ENCODE results near the gene ITFG1. TPM values are rescaled to one million over a fixed set of nuclear protein-coding genes. Genes with fewer than 3 reads are reported as not detected.
A peak's percentile ranks its signal among the peaks of the same experiment; 100 is the strongest.

Gene ITFG1
- total and polyA plus RNA-seq, 2 of the 8 experiments (the other 6 are each of a cell fraction or from before 2014, with no cell fraction given): 13.8 to 22.2 TPM

- peak; percentile 92 for FAIRE-seq
- peaks cover 0 to 32% of the 10 kb centered on the region in 2 experiments; a peak in 2 of 4 replicates for H3K79me2 ChIP-seq (ENCODE audit: control insufficient read depth in 1 of 2, insufficient read depth in 2 of 2, low read length in 2 of 2)
- DNase-seq (ENCODE audit: low read depth in 1 of 2, low spot score in 2 of 2): peak; percentile 75 to 87
- TF ChIP-seq CREB1 (IDR thresholded peaks at IDR 0.05): peak; percentile 28; the same call in 1 of the 2 replicates
- TF ChIP-seq CTCF (IDR thresholded peaks at IDR 0.05; ENCODE audit: control extremely low read depth in 1 of 3, insufficient read depth in 1 of 3, low read depth in 1 of 3, low read length in 3 of 3): peak; percentile 96 to 99 (median 97)
- TF ChIP-seq RXRA (IDR thresholded peaks at IDR 0.05; ENCODE audit: insufficient read depth, low read depth, low read length): no peak
- no peak for TF ChIP-seq POLR2A (IDR thresholded peaks at IDR 0.05; ENCODE audit: control extremely low read depth in 1 of 2, low read depth in 2 of 2, low read length in 2 of 2)
- no peak for TF ChIP-seq CBX8 (IDR thresholded peaks at IDR 0.05; ENCODE audit: borderline replicate concordance, low read depth, low read length)
- TF ChIP-seq ASH2L (IDR thresholded peaks at IDR 0.05; ENCODE audit: low read length): no peak
- no peak for TF ChIP-seq JUND (IDR thresholded peaks at IDR 0.05; ENCODE audit: low read length)
- peak; percentile 94 to 96 for TF ChIP-seq RAD21 (IDR thresholded peaks at IDR 0.05 in 1 of 2, conservative IDR thresholded peaks at IDR 0.05 in 1 of 2; ENCODE audit: low read depth in 2 of 2, low read length in 2 of 2)
- peak; percentile 22; the same call in 1 of the 2 replicates for TF ChIP-seq TAF1 (IDR thresholded peaks at IDR 0.05; ENCODE audit: low read depth, low read length)
Observed at GRCh38 chr16:47141773-47142485, 318.9 kb downstream of the ITFG1 start.

More at GRCh38 chr16:47141773-47142485, 318.9 kb downstream of the ITFG1 start:
- Histone ChIP-seq H3K4me3 (ENCODE audit: extremely low read depth in 1 of 4, insufficient read depth in 2 of 4, low read depth in 3 of 4, low read length in 4 of 4) (peak overlapping the region; percentile 51 to 79 (median 70)), H3K56ac (replicated peaks; ENCODE audit: insufficient read length, low read depth, low read length) (no peak overlapping the region), H3K4ac (replicated peaks; ENCODE audit: insufficient read length, low read depth, low read length) (no peak overlapping the region), H3K18ac (ENCODE audit: extremely low read depth, low read length) (no peak overlapping the region), H4K8ac (ENCODE audit: extremely low read depth, insufficient read depth, low read length) (no peak overlapping the region), H3K4me2 (ENCODE audit: insufficient read depth in 1 of 2, low read depth in 2 of 2, low read length in 2 of 2) (peak overlapping the region; percentile 38 to 67), H3K23ac (ENCODE audit: insufficient read length) (no peak overlapping the region), H2BK120ac (replicated peaks; ENCODE audit: low read depth, low read length) (no peak overlapping the region), H3K27ac (ENCODE audit: low read depth, low read length) (no peak overlapping the region), H4K5ac (ENCODE audit: insufficient read length, low read depth, low read length) (no peak overlapping the region), H2BK12ac (ENCODE audit: low read depth, low read length) (no peak overlapping the region), H3K36me3 (ENCODE audit: control insufficient read depth in 2 of 4, insufficient read depth in 4 of 4, low read length in 3 of 4) (no peaks in the 10 kb centered on the region), H2BK20ac (ENCODE audit: low read length) (no peak overlapping the region), H3K79me1 (ENCODE audit: low read depth, low read length) (no peaks in the 10 kb centered on the region), H3K27me3 (replicated peaks in 1 of 4; ENCODE audit: control insufficient read depth in 3 of 4, extremely low read depth in 1 of 4, insufficient read depth in 3 of 4, low read length in 3 of 4) (peaks cover 2 to 31% (median 19%) of the 10 kb centered on the region in 4 experiments), H4K91ac (replicated peaks; ENCODE audit: insufficient read length, low read length) (no peak overlapping the region), H2AFZ (ENCODE audit: low read length) (no peak overlapping the region), H4K20me1 (replicated peaks in 1 of 2; ENCODE audit: control insufficient read depth in 1 of 2, insufficient read depth in 2 of 2, low read length in 2 of 2) (peaks cover 2% of the 10 kb centered on the region in 2 experiments), H3K4me1 (replicated peaks in 1 of 4; ENCODE audit: control insufficient read depth in 3 of 4, insufficient read depth in 4 of 4, low read length in 3 of 4) (0 out of 7 replicates have a peak, but pooled peaks cover 0 to 2% (median 0%) of the 10 kb centered on the region in 4 experiments), H2BK15ac (ENCODE audit: low read length) (no peak overlapping the region), H2AK5ac (ENCODE audit: low read depth, low read length) (no peak overlapping the region), H3K23me2 (ENCODE audit: low read depth, low read length) (peaks cover 2% of the 10 kb centered on the region; the same call in 1 of the 2 replicates), H3K9me3 (ENCODE audit: insufficient read depth in 2 of 2, low read depth in 1 of 2, low read length in 1 of 2) (no peaks in the 10 kb centered on the region), H2BK5ac (ENCODE audit: low read depth, low read length) (no peak overlapping the region), H3K9ac (replicated peaks in 1 of 4; ENCODE audit: extremely low read depth in 1 of 4, low read depth in 3 of 4, low read length in 3 of 4) (no peak overlapping the region), H3K14ac (ENCODE audit: insufficient read length) (no peak overlapping the region)
- POLR2A ChIA-PET (ENCODE audit: partially characterized antibody): interaction anchor here (0.8 kb wide), 1 partner anchor 104 kb away, joined by 3 read pairs; no protein-coding TSS in a partner anchor
- CTCF ChIA-PET (ENCODE audit: partially characterized antibody): interaction anchor here (0.5 to 5.2 kb wide), 48 partner anchors 9 to 1023 kb away, joined by 3 to 27 read pairs (median 3); partner anchors contain the start of genes ITFG1 and PHKB
- 12% methylated on average over 26 of the region's 26 CpGs; no CpG with 5 or more reads in 1 of the 2 experiments for WGBS, 2 experiments (ENCODE audit: extremely low coverage in 1 of 2, insufficient coverage in 1 of 2, insufficient read length in 1 of 2, insufficient replicate concordance in 2 of 2, low coverage in 1 of 2, low lambda C conversion rate in 2 of 2, missing lambda C conversion rate in 1 of 2)

All from H1 (cell line).